Measurements from ENCODE around the gene ZNF714.
"Not testable (repeated sequence)": the region's sequence is repeated elsewhere in the genome, so short reads cannot be mapped to it uniquely, and the experiment has no call there.

The ZNF714 gene

DNA sequence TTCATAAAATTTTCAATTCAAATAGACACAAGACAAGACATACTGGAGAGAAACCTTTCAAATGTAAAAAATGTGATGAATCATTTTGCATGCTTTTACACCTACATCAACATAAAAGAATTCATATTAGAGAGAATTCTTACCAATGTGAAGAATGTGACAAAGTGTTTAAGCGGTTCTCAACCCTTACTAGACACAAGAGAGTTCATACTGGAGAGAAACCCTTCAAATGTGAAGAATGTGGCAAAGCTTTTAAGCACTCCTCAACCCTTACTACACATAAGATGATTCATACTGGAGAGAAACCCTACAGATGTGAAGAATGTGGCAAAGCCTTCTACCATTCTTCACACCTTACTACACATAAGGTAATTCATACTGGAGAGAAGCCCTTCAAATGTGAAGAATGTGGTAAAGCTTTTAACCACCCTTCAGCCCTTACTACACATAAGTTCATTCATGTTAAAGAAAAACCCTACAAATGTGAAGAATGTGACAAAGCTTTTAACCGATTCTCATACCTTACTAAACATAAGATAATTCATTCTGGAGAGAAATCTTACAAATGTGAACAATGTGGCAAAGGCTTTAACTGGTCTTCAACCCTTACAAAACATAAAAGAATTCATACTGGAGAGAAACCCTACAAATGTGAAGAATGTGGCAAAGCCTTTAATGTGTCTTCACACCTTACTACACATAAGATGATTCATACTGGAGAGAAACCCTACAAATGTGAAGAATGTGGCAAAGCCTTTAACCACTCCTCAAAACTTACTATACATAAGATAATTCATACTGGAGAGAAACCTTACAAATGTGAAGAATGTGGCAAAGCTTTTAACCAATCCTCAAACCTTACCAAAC lies 35.3 kb downstream of the ZNF714 start:
- Mint-ChIP-seq H3K27ac (no peak overlapping the region), H3K36me3 (peaks cover 22% of the 10 kb centered on the region), H3K9me3 (peaks cover 21% of the 10 kb centered on the region), H3K4me3 (no peak overlapping the region), H3K4me1 (no peaks in the 10 kb centered on the region)
- ATAC-seq (no peak), DNase-seq (ENCODE audit: low spot score in 2 of 2) (no peak)

DNA sequence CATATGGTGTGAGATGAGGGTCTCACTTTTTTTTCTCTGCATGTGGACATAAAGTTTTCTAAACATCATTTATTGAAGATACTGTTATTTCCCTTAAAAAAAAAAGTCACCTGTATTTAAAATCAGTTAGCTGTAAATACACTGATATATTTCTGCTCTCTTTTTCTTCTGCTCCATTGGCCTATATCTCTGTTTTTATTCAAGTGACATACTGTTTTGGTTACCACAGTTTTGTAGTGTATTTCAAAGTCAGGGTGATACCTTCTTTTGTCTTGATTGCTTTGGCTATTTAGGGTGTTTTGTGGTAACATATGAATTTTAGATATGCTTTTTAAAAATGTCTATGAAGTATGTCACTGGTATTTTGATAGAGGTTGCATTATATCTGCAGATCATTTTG lies 44.1 kb downstream of the ZNF714 start:
- Mint-ChIP-seq H3K36me3 (no peaks in the 10 kb centered on the region), H3K9me3 (peaks cover 7% of the 10 kb centered on the region), H3K4me1 (no peaks in the 10 kb centered on the region), H3K27ac (no peak overlapping the region), H3K4me3 (no peak overlapping the region)
- no peak for DNase-seq (ENCODE audit: low spot score in 2 of 2)
- no peak for ATAC-seq

DNA sequence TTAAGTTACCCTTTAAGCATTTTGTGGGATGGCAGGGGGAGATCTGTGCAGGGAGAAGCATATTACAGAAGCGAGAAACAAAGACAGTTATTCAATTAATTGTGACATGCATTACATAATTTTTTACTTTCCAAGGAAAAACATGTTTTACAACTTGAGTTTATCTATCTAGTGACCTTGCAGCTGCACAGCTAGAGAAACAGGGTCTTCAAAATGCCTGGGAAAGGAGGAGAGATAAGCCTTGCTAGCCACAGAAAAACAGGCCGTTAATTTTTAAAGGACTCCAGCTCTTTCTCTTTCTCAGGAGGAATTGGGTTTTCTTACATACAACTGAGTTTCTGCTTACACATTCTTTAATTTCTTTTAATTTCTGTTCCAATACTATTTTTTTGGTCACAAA lies 45.0 kb downstream of the ZNF714 start:
- H3K36me3 Mint-ChIP-seq = no peaks in the 10 kb centered on the region
- H3K4me1 Mint-ChIP-seq = no peaks in the 10 kb centered on the region
- no peak overlapping the region for H3K4me3 Mint-ChIP-seq
- DNase-seq (ENCODE audit: low spot score in 2 of 2) = no peak
- peaks cover 7% of the 10 kb centered on the region for H3K9me3 Mint-ChIP-seq
- ATAC-seq = no peak
- no peak overlapping the region for H3K27ac Mint-ChIP-seq

DNA sequence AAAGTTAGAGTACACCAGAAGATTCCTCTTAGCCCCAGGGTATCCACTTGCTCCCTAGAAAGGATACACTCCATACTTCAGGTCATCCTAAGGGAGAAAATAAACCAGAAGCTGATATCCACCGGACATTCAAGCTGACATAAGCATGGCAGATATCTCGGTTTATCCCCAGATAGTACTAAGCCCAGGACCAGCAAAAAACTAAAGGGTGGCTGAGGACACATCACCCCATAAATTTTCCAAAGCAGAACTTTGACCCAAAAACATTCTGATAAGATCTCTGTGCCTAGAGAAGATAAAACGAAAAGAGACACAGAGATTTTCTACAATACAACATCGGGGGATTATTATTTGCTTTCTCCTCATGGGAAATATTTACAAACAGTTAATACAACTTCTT lies 45.9 kb downstream of the ZNF714 start:
- no peak for ATAC-seq
- DNase-seq (ENCODE audit: low spot score in 2 of 2) = no peak
- H3K4me3 Mint-ChIP-seq = no peak overlapping the region
- H3K4me1 Mint-ChIP-seq = no peaks in the 10 kb centered on the region
- H3K36me3 Mint-ChIP-seq = no peaks in the 10 kb centered on the region
- no peak overlapping the region for H3K27ac Mint-ChIP-seq
- peaks cover 7% of the 10 kb centered on the region for H3K9me3 Mint-ChIP-seq

DNA sequence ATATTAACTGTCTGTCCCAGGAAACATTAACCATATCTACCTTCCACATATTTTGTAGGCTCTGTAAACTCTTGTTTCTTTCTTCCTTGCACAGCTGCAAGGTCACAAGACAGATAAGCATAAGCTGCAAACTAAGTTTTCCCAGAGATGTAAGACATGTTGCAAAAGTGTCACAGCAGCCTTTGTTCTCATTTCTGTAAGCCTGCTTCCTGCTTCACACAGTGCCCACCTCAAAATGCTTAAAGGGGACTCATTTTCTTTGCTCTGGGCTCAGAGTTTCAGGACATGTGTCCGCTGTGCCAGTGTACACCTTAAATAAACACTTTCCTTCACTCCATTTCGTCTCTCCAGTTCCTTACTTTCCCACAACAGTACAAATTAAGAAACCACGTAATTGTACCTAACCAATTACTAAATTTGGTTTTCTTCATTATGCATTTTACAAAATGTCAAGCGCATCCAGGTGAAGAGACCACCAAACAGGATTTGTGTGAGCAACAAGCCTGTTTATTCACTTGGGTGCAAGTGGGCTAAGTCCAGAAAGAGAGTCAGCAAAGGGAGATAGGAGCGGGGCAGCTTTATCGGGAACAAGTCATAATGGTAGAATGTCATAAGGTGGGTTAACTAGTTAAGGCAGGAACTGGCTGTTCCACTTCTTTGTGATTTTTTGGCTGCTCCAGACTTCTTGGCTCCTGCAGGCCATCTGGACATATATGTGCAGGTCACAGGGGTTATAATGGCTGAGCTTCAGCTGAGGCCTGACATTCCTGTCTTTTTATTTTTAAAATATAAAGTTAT lies 47.1 kb downstream of the ZNF714 start:
- Mint-ChIP-seq H3K4me3 (no peak overlapping the region), H3K4me1 (peaks cover 4% of the 10 kb centered on the region), H3K9me3 (peaks cover 7% of the 10 kb centered on the region), H3K36me3 (no peaks in the 10 kb centered on the region), H3K27ac (no peak overlapping the region)
- ATAC-seq (no peak), DNase-seq (ENCODE audit: low spot score in 2 of 2) (no peak)

DNA sequence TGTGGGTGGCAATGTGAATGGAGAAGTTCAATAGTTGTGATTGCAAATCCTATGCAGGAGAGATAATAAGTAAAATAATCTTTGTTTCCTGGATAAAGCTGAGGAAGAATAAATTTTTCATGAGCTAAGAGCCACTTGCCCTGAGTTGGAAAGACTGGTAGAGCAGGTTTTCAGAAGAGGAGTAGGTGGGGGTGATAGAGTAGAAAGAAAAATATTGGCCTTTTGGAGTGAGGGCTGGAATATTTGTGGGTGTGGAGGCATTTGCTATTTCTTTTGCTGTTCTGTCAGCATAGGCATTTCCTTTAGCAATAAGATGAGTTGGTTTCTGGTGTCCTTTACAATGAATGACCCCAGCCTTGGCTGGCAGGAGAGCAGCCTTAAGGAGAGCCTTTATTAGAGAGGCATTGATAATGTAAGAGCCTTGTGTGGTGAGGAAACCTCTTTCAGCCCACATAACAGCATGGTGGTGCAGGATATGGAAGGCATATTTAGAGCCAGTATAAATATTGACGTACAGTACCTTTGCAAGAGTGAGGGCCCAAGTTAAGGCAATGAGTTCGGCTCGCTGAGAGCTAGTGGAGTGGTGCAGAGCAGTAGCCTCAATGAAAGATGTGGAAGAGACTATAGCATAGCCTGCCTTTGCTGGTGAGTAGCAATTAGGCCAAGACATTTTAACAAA lies 48.2 kb downstream of the ZNF714 start:
- peaks cover 6% of the 10 kb centered on the region for H3K4me1 Mint-ChIP-seq
- peaks cover 7% of the 10 kb centered on the region for H3K9me3 Mint-ChIP-seq
- no peak for ATAC-seq

DNA sequence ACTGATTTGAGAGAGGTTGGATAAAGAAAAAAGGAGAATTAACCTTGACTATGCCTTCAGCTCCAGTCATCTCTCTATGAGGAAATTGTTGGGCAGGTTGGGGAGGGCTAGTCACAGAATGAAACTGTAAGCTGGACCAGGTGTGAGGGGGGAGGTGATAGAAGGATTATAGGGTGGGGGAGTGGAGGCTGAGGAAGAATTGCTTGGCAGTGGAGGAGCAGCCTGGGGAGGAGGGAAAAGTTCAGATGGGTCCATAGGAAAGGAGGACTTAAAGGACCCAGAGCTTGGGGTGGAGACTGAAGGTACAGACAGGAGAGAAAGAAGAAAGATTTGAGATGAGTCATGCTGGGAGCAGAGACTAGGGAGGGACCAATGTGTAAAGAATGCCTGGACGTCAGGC lies 51.6 kb downstream of the ZNF714 start:
- no peak for DNase-seq (ENCODE audit: low spot score in 2 of 2)
- Mint-ChIP-seq H3K4me1 (peaks cover 6% of the 10 kb centered on the region), H3K9me3 (peaks cover 3% of the 10 kb centered on the region)

More for the DNA sequence above, 48.2 kb downstream of the ZNF714 start:
- H3K27ac Mint-ChIP-seq = no peak overlapping the region
- no peak for DNase-seq (ENCODE audit: low spot score in 2 of 2)
- no peaks in the 10 kb centered on the region for H3K36me3 Mint-ChIP-seq
- no peak overlapping the region for H3K4me3 Mint-ChIP-seq

DNA sequence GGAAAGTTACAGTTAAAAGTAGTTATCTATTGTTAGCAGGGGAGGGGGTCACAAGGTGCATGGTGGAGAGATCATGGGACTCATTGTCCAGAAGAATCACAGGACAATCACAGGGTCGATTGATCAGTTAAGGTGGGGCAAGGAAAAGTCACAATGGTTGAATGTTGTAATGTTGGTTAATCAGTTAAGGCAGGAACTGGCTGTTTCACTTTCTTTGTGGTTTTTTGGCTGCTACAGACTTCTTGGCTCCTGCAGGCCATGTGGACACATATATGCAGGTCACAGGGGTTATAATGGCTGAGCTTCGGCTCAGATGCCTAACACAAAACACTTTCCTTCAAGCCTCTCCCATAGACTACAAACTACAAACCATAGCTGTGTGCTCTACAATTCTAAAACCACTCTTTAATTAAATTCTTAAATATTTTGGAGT lies 52.9 kb downstream of the ZNF714 start:
- H3K4me3 Mint-ChIP-seq = no peak overlapping the region
- H3K4me1 Mint-ChIP-seq = peaks cover 6% of the 10 kb centered on the region
- DNase-seq (ENCODE audit: low spot score in 2 of 2) = no peak
- no peak overlapping the region for H3K27ac Mint-ChIP-seq
- no peaks in the 10 kb centered on the region for H3K36me3 Mint-ChIP-seq
- ATAC-seq = no peak
- H3K9me3 Mint-ChIP-seq = peaks cover 3% of the 10 kb centered on the region

More for the DNA sequence above, 51.6 kb downstream of the ZNF714 start:
- no peak for ATAC-seq
- H3K4me3 Mint-ChIP-seq = no peak overlapping the region
- no peaks in the 10 kb centered on the region for H3K36me3 Mint-ChIP-seq
- no peak overlapping the region for H3K27ac Mint-ChIP-seq

DNA sequence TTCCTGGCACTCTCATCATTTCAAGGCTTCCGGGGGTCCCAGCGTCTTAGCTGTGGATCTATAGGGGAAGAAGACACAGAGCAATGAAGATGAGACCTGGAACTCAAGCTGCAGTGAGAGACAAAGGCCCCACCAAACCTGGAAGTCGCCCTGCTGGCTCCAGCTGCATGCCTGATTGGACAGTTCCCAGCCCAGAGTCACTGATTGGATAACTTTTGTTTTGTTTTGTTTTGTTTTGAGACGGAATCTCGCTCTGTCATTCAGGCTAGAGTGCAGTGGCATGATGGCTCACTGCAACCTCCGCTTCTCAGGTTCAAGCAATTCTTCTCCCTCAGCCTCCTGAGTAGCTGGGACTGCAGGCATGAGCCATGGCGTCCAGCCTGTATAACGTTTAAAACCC lies 53.4 kb downstream of the ZNF714 start:
- ATAC-seq (no peak), DNase-seq (ENCODE audit: low spot score in 2 of 2) (no peak)
- Mint-ChIP-seq H3K27ac (no peak overlapping the region), H3K9me3 (peaks cover under 1% of the 10 kb centered on the region), H3K4me1 (peaks cover 6% of the 10 kb centered on the region), H3K4me3 (no peak overlapping the region), H3K36me3 (no peaks in the 10 kb centered on the region)

DNA sequence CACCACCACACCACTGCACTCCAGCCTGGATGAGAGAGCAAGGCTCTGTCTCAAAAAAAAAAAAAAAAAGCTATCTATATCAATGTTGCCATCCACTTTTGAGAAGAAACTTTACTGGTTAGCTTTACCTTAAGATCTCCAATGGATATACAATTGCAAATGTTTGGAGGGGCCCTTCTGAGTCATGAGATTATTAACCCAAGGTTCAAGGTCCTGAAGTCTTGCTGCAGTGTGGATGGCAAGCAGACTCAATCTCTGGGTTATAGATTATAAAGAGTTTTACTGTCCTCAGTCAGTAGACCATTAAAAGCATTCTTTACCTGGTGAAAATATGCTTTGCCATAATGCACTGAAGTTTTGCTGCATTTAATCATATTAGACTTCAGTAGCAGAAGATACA lies 56.1 kb downstream of the ZNF714 start:
- H3K4me1 Mint-ChIP-seq = peaks cover 22% of the 10 kb centered on the region
- no peak overlapping the region for H3K27ac Mint-ChIP-seq
- DNase-seq (ENCODE audit: low spot score in 2 of 2) (no peak), ATAC-seq (no peak)
- no peak overlapping the region for H3K4me3 Mint-ChIP-seq
- no peaks in the 10 kb centered on the region for H3K9me3 Mint-ChIP-seq
- H3K36me3 Mint-ChIP-seq = peaks cover 14% of the 10 kb centered on the region

DNA sequence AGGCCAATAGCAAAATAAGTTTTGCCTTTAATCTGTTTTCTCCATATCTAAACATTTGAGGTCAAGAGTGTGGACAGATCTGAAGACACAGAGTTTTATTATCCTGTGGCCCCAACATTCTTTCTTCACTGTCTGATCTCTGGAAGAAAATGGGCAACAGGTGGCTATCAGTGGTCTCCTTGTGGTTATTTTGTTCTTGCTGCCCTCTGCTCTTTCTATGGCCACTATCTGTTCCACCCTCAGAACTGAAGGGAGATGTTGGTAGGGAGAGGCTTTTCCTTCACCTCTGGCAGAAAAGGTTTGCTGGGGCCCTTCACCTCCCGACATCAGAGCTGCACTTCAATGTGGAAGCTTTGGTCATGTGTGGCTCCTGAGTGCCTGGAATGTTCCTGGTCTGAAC lies 59.0 kb downstream of the ZNF714 start:
- peaks cover 31% of the 10 kb centered on the region for H3K4me1 Mint-ChIP-seq
- peaks cover 43% of the 10 kb centered on the region for H3K36me3 Mint-ChIP-seq
- not testable (repeated sequence) for DNase-seq (ENCODE audit: low spot score in 2 of 2); H3K4me3 Mint-ChIP-seq; H3K9me3 Mint-ChIP-seq; H3K27ac Mint-ChIP-seq; ATAC-seq

DNA sequence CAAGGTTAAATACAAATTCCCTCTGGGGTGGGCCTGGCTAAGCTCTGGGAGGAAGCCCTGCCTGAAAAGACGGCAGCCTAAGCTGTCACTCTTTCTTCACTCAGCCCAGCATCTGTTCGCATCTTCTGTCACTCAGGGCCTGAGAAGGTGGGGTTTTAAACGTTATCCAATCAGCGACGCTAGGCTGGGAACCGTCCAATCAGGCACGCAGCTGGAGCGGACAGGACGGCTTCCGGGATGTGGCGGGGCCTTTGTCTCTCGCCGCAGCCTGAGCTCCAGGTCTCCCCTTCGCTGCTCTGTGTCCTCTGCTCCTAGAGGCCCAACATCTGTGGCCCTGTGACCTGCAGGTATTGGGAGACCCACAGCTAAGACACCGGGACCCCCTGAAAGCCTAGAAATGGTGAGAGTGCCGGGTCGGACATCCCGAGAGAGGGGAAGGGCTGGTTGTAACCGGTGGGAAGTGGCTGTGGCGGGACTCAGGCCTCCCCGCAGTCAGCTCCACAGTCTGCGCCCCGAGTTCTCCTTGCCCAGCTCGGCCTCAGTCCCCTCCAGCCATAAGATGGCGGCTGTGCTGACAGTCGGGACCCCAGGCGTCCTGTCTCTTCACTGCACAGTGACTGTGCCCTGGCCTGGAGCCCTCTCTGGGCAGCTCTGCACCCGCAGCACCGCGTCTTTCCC lies 59.9 kb downstream of the ZNF714 start, which contains the start of gene ZNF431:
Gene ZNF431, plus strand, starts transcription at position 254 of the 678 bp plus-strand sequence. Its CDS starts 144 bp downstream, at position 398.
- peaks cover 52% of the 10 kb centered on the region for H3K36me3 Mint-ChIP-seq
- H3K9me3 Mint-ChIP-seq = no peaks in the 10 kb centered on the region
- peak; percentile 67 to 90 for DNase-seq (ENCODE audit: low spot score in 2 of 2)
- ATAC-seq = peak; percentile 99
- peaks cover 40% of the 10 kb centered on the region for H3K4me1 Mint-ChIP-seq
- H3K4me3 Mint-ChIP-seq = peak within 1 kb of the TSS; percentile 95
- peak within 1 kb of the TSS; percentile 98 for H3K27ac Mint-ChIP-seq

DNA sequence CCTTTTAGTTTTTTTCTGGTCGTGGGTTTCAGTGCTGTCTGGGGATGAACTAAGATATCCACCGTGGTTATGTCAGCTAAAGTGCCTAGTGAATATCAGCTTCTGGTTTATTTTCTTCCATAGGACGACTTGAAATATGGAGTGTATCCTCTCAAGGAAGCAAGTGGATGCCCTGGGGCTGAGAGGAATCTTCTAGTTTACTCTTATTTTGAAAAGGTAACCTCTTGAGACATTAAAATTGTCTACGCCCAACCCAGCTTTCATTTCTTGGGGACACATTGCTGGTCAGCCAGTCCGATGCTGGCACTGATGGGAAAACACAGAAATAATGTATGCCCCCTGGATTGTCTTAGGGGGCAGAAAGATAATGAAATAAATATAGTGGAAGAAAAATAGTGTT lies 61.4 kb downstream of the ZNF714 start:
- H3K9me3 Mint-ChIP-seq = no peaks in the 10 kb centered on the region
- peak overlapping the region; percentile 95 for H3K4me3 Mint-ChIP-seq
- no peak for ATAC-seq
- H3K27ac Mint-ChIP-seq = peak overlapping the region; percentile 98
- peak in 1 of 2 donors; percentile 4 for DNase-seq (ENCODE audit: low spot score in 2 of 2)
- peaks cover 67% of the 10 kb centered on the region for H3K36me3 Mint-ChIP-seq
- peaks cover 41% of the 10 kb centered on the region for H3K4me1 Mint-ChIP-seq

DNA sequence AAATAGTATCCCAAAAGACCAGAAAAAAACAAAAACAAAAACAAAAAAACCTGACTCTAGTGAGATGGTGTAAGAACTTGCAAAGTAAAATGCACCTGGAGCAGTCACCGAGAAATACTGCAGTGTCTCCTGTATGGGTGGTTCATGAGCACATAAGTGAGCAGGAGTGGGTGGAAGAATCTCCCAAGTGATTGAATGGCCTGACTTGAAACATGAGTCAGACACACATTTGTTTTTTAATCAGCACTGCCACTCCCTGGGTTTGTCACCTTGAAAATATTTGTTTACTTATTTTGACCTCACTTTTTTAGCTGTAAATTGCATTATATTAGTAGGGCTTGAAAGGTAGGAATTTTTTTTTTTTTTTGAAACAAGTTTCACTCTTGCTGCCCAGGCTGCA lies 61.9 kb downstream of the ZNF714 start:
- no peaks in the 10 kb centered on the region for H3K9me3 Mint-ChIP-seq
- DNase-seq (ENCODE audit: low spot score in 2 of 2) (peak in 1 of 2 donors; percentile 44), ATAC-seq (peak; percentile 53)
- peak overlapping the region; percentile 98 for H3K27ac Mint-ChIP-seq
- peaks cover 41% of the 10 kb centered on the region for H3K4me1 Mint-ChIP-seq
- peak overlapping the region; percentile 95 for H3K4me3 Mint-ChIP-seq
- H3K36me3 Mint-ChIP-seq = peaks cover 71% of the 10 kb centered on the region

DNA sequence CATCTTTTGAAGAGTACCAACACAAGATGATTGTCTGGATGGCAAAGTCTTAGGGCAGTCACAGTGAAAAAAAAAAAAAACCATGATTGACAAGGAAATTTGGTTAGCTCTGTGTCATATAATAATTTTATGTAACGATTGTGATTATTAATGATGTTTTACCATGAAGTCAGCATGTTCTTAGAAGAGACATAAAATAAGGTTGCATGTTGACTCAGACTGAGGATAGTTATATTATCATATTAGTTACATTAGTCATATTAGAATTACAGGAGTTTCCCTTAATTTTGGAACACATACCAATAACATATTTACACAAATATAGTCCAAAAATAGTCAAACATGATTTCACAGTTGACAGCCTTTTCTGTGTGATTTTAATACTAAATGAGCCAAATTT lies 65.5 kb downstream of the ZNF714 start:
- peak; percentile 48 for ATAC-seq
- Mint-ChIP-seq H3K4me1 (peaks cover 37% of the 10 kb centered on the region), H3K4me3 (no peak overlapping the region), H3K36me3 (peaks cover 97% of the 10 kb centered on the region), H3K9me3 (no peaks in the 10 kb centered on the region), H3K27ac (no peak overlapping the region)
- no peak for DNase-seq (ENCODE audit: low spot score in 2 of 2)

Data from stimulated activated effector memory CD8-positive, alpha-beta T cell treated with anti-CD3 and anti-CD28 coated beads, Interleukin-12 subunit alpha, Interleukin-12 subunit beta, amount 100 ng/mL, for 72 hours (primary cell).